GM12891 (cell line): ENCODE data around the gene ATG4A.

Experiments used
- DNase-seq: peaks from one replicate; pipeline ENCODE4 v3.0.0; 2011; ENCODE audit warnings: low spot score; ENCODE audit not compliant: insufficient read length
- FAIRE-seq: peaks from 2 replicates; lab custom pipeline; 2011; peaks lifted over from hg19 to GRCh38; lab: Jason Lieb, UNC
- PAX5 ChIP-seq: IDR thresholded peaks from 2 replicates; pipeline ENCODE4 v1.6.1; 2011; ENCODE audit warnings: low read length, moderate library complexity, mild to moderate bottlenecking; ENCODE audit not compliant: insufficient read depth, severe bottlenecking
- POLR2A ChIP-seq: IDR thresholded peaks from 2 replicates; pipeline ENCODE4 v1.6.1; 2011; ENCODE audit warnings: low read depth, low read length, control low read depth
- POLR2AphosphoS5 ChIP-seq: IDR thresholded peaks from 2 replicates; pipeline ENCODE4 v1.6.1; 2011; ENCODE audit warnings: low read depth, low read length, control low read depth
- POU2F2 ChIP-seq: IDR thresholded peaks from 2 replicates; pipeline ENCODE4 v1.6.1; 2011; ENCODE audit warnings: low read depth, mild to moderate bottlenecking, control low read depth, low read length, moderate library complexity
- SPI1 ChIP-seq: IDR thresholded peaks from 2 replicates; pipeline ENCODE4 v1.6.1; 2011; ENCODE audit warnings: low read depth, low read length, control low read depth
- TAF1 ChIP-seq: IDR thresholded peaks from 2 replicates; pipeline ENCODE4 v1.6.1; 2011; ENCODE audit warnings: low read depth, low read length, control low read depth

Gene ATG4A

GRCh38 chrX:108070891-108071290 lies 20.7 kb upstream of the ATG4A start:
- FAIRE-seq (no peak), DNase-seq (no peak)
- TF ChIP-seq PAX5 (no peak), POU2F2 (no peak), TAF1 (no peak), POLR2A (no peak), POLR2AphosphoS5 (no peak), SPI1 (no peak)

GRCh38 chrX:108071578-108071977 lies 20.0 kb upstream of the ATG4A start:
- DNase-seq (no peak), FAIRE-seq (no peak)
- TF ChIP-seq SPI1, result no peak
- no peak for TF ChIP-seq POLR2AphosphoS5
- TF ChIP-seq PAX5, result no peak
- no peak for TF ChIP-seq TAF1
- no peak for TF ChIP-seq POU2F2
- no peak for TF ChIP-seq POLR2A

DNA sequence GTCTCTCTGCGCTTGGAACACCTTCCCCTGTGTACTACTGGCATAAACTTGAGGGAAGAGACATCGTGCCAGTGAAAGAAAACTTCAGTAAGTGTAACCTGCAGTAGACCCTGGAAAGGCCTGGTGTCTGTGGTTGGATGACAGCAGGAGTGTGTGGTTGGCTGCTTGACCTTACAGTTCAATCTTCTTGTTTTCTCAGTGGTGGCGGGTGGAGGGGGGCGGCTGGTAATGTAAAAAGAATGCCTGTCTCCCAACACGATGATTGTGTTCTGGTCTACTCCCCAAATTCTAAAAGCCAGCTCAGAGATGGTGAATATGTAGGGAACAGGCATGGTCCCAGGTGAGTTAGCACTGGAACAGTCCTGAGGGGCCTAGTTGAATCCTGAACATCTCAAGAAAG lies 18.8 kb upstream of the ATG4A start:
- FAIRE-seq (no peak), DNase-seq (no peak)
- TF ChIP-seq POLR2AphosphoS5 (no peak), TAF1 (no peak), POU2F2 (no peak), PAX5 (no peak), SPI1 (no peak), POLR2A (no peak)

GRCh38 chrX:108081110-108081509 lies 10.5 kb upstream of the ATG4A start:
- FAIRE-seq, result no peak
- TF ChIP-seq PAX5 (no peak), POLR2A (no peak), POU2F2 (no peak), TAF1 (no peak), POLR2AphosphoS5 (no peak), SPI1 (no peak)
- DNase-seq, result no peak

DNA sequence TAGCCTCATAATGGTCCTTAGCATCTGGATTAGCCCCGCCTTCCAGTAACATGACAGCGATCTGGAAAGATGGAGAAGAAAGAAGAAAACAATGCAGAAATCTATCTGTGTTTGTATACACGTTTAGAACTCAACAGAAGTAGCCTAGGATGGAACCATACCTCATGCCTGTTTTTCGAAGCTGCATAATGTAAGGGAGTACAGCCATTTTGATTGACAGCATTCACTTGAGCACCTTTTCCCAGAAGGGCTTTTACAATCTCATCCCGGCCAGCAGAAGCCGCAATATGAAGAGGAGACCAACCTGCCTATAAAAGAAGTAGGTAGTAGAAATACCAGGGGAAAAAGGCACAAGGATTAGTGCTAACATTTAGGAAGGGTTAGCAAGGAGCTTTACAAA lies 3.8 kb upstream of the ATG4A start:
- FAIRE-seq (no peak), DNase-seq (no peak)
- TF ChIP-seq TAF1 (no peak), POLR2A (no peak), POU2F2 (no peak), PAX5 (no peak), SPI1 (no peak), POLR2AphosphoS5 (no peak)

DNA sequence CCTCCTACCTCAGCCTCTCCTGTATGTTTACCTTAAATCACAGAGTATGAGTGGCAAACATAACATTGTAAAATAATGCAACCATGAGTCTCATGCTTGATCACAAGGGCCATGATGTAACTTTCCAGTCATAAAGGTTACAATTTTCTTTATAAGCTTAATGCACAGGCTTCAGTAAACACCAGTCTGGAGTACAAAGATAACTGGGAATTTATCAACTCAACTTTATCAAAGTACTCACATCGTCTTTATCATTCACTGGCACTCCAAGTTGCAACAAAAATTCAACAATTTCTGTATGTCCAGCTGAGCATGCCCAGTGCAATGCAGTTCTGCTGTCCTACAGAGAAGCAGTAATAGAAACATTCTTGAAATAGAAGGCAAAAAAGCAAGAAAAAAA lies 3.1 kb upstream of the ATG4A start:
- no peak for FAIRE-seq
- no peak for DNase-seq
- TF ChIP-seq TAF1 (no peak), POU2F2 (no peak), POLR2AphosphoS5 (no peak), SPI1 (no peak), POLR2A (no peak), PAX5 (no peak)

DNA sequence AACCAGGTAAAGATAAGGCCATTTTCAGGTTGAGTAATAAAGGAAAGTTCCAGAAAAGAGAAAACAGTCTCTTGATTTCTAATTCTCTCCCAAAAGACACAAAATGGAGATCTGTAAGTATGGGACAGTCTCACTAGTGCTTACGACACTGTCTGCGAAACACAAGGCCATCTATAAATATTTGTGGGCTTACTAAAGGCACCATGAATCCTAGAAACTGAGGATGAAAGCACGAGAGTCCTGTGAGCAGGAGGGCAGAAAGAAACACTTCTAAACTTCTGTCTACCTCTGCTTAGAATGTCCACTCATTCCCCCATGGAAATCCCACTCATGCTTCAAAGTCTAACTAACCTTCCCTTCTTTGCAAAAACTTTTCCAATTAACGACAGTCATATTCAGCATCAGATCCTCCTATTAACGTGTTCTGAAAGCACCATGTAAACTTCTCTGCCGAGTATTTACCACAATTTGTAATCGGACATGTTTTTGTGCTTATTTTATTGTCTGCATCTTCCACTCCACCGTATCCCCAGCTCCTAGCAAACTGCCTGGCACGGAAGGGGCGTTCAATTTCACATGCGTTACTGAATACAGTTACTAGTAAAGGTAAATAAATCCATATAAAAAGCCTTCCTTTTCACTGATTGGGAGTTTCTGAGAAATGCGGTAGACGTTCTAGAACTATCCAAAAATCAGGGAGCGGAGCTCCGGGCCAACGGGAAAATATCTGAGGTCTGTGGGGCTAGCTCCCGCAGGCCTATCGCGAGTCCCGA lies 901 bp upstream of the ATG4A start:
- peak; percentile 82 for FAIRE-seq
- no peak for TF ChIP-seq PAX5
- no peak for TF ChIP-seq SPI1
- TF ChIP-seq TAF1, result no peak
- TF ChIP-seq POLR2A, result no peak
- no peak for TF ChIP-seq POU2F2
- TF ChIP-seq POLR2AphosphoS5, result no peak
- no peak for DNase-seq

DNA sequence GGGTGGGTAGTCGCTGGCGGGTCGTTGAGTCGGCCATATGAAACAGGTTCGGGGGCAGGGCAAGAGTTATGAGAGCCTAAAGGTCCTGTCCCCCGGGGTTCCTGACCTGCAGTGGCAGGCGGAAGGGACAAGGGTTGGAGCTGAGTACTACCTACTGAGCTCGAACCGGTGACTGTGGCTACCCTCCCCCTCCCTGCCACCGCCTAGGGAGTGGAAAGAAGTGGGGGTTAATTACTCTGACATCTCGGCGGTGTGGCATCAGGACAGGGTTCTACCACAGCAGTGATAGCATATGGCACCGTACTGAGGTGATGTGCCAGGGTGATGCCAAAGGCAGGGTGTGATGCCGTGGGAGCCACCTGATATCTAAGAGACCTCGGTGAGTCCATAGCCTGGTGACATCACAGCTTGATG lies 307 bp downstream of the ATG4A start:
- TF ChIP-seq SPI1 (no peak), POU2F2 (no peak), TAF1 (no peak), POLR2A (no peak)
- FAIRE-seq (no peak), DNase-seq (peak; percentile 1)

DNA sequence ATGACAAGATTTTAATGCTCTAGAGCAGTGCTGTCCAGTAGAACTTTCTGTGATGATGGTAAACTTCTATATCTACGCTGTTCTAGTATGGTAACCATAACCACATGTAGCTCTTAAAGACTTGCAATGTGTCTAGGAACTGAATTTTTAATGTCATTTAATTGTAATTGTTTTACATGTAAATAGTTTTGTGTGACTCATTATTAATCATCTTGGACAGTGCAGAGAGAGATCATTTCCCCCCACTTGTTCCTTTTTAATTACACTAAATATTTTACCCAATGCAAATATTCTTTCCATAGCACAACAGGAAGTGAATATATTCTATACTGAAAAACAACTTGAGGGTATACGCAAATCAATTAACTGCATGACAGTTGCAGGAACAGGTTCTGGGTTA lies 5.8 kb downstream of the ATG4A start:
- no peak for FAIRE-seq
- TF ChIP-seq SPI1, result no peak
- TF ChIP-seq POLR2AphosphoS5, result no peak
- no peak for TF ChIP-seq POU2F2
- no peak for TF ChIP-seq TAF1
- no peak for TF ChIP-seq POLR2A
- no peak for TF ChIP-seq PAX5
- no peak for DNase-seq
